GM03348 (cell line): Measurements from ENCODE around the gene CTCFL.
"Not testable (repeated sequence)": the region's sequence is repeated elsewhere in the genome, so short reads cannot be mapped to it uniquely, and the experiment has no call there.

Experiments used
- DNase-seq: peaks from one replicate; pipeline ENCODE4 v3.0.0; 2012; ENCODE audit warnings: low spot score

The CTCFL gene

DNA sequence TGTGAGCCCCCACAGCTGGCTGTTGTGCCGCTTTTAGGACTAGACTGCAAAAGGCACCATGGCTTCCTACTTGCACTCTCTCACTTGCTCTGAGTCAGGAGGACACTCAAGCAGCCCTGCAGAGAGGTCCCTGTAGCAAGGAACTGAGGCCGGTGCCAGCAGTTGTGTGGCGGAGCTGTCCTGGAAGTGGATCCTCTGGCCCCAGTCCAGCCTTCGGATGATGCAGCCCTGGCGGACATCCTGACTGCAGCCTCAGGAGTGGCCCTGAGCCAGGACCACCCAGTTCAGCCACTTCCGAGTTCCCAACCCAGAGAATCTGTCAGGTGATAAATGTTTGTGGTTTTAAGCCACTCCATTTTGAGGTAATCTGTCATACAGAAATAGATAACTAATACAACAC, 17.5 kb downstream of the CTCFL start:
- no peak for DNase-seq

DNA sequence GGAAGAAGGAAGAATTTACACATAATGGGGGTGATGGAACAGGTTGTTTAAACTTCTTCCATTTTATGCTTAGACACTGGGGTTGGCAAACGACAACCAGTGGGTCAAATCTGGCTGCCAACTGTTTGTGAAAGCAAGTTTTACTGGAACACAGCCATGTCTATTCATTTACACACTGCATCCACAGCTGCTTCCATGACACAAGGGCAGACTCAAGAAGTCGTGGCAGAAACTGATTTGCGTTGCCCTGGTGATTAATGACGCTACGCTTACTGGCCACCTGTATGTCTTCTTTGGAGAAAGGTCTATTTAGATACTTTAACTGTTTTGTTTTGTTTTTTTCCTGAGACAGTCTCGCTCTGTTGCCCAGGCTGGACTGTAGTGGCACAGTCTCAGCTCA, 19.0 kb downstream of the CTCFL start:
- DNase-seq: no peak

DNA sequence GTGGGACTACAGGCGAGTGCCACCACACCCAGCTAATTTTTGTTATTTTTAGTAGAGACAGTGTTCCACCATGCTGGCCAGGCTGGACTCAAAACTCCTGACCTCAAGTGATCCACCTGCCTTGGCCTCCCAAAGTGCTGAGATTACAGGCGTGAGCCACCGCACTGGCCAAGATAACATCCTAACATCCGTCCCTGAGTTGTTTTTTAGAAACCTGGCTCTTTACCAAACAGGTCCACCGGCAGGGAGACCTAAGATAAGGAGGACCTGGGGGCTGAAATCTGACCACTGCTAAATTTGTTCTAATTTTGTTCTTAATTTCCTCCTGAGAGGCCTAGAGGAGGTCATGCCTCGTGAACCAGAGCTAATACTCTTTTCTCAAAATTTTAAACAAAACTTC, 20.5 kb downstream of the CTCFL start:
- DNase-seq: no peak

DNA sequence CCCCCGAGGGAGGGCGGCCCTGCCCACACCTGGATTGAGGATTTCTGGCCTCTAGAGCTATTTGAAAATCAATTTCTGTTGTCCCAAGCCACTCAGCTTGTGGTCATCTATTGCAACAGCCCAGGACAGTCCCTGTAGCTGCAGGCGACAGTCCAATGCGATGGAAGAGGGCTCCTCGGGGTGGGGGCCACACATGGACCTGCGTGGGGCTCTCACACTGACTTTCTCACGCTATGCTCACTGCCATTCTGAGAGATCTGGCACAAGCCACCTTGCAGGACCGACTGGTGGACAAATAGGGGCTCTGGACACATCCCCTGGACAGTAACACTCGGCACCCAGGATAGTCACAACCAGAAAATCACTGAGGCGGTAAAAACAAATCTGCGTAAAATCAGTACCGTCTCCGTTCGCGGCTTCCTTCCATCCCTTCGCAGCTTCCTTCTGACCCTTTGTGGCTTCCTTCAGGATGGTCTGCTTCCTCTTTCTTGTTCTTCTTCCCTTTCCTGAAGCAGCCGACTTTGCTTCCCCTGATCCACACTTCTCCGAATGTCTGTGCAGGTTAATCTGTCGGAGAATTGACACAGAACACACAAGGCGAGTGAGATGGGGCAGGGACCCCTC, 21.8 kb downstream of the CTCFL start:
- DNase-seq: no peak

DNA sequence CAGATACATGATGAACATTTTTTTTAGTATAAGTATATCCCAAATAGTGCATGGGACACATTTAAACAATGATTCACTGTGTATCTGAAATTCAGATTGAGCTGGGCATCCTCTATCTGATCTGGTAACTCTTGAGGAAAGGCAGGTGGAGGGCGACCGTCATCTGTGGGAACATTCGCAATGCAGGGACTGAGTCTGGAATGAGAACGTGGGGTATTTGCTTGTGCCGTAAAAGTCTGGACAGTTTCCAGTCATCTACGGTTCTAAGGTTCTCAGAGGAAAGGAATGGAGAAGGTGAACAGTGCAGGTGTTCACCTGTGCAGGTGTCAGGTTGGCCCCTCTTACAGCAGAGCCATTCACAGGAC, 22.6 kb downstream of the CTCFL start:
- DNase-seq: no peak

DNA sequence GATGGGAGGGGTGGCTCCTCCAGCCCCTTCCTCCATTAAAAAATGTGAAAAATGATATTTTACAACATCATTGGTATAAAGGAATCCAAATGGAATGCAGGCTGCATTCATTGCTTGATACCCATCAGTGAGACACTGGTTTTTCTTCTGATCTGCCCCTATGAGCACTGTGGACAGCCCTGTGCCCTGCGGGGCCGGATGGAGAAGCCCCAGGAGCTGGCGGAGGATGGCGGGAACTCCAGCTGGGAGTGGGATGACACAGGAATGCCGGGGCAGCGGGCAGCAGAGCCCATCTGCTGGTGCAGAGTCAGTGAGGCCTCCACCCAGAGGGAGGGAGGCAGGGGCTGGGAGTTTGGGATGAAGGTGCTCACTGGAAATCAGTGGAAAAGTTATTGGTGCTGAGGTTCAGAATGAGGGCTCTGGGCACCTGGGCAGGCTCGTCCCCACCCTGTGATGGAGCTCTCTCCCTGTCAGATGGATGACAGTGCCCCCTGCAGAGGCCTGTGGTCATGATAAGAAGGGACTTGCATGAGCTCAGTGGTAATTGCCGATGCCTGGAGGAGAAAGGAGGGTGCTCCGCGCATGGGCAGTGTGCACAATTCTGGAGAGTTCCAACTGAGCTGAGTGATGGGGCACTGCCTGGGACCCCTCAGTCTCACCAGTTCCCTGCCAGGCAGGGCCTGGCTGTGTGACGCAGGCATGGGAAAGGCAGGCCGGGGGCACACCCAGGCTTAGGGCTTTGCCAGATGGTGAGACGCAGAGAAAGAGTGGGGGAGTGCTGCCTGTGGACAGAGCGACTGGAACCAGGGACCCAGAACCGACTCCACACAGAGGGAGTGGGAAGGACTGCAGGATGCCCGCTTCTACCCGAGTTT, 23.2 kb downstream of the CTCFL start:
- DNase-seq: peak; percentile 63

DNA sequence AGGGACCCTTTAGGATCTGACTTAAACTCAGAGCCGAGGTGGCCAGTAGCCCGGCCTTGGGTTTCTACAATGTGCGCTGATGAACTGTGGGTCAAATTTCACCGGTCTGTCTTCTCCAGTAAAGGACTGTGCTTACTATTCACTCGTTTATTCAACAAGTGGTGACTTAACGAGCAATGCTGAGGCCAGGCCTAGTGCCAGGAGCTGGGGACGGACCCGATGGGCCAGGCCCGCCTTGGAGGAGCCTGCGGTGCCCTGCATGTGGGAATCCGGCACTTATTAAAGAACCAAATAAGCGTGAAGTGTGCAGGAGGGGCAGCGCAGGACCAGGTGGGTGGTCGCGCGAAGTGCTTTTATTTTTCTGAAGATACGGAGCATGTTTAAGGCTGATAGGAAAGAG, 24.0 kb downstream of the CTCFL start:
- no peak for DNase-seq

DNA sequence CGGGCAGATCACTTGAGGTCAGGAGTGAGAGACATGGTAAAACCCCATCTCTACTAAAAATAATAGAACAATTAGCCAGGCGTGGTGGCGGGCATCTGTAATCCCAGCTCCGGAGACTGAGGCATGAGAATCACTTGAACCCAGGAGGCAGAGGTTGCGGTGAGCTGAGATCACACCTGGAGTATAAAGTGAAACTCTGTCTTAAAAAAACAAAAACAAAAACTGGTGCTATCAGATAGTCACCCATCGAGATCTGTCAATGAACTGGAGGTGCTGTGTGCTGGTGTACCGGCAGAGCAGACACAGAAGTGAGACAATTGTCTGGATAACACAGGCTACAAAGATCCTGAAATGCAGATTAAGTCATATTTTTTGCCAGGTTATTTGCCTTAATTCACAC, 24.7 kb downstream of the CTCFL start:
- DNase-seq: no peak

DNA sequence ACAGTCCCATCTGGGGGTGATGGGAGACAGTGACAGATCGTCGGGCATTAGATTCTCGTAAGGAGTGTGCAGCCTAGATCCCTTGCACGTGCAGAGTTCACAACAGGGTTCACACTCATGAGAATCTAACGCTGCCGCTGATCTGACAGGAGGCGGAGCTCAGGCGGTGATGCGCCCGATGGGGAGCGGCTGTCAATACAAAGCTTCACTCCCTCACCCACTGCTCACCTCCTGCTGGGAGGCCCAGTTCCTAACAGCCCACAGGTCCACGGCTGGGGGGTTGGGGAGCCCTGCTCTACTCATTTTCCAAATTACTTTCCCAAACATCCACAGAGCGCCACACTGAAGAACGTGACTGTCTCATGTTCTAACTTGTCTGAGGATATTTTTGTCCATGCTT, 25.3 kb downstream of the CTCFL start:
- no peak for DNase-seq

DNA sequence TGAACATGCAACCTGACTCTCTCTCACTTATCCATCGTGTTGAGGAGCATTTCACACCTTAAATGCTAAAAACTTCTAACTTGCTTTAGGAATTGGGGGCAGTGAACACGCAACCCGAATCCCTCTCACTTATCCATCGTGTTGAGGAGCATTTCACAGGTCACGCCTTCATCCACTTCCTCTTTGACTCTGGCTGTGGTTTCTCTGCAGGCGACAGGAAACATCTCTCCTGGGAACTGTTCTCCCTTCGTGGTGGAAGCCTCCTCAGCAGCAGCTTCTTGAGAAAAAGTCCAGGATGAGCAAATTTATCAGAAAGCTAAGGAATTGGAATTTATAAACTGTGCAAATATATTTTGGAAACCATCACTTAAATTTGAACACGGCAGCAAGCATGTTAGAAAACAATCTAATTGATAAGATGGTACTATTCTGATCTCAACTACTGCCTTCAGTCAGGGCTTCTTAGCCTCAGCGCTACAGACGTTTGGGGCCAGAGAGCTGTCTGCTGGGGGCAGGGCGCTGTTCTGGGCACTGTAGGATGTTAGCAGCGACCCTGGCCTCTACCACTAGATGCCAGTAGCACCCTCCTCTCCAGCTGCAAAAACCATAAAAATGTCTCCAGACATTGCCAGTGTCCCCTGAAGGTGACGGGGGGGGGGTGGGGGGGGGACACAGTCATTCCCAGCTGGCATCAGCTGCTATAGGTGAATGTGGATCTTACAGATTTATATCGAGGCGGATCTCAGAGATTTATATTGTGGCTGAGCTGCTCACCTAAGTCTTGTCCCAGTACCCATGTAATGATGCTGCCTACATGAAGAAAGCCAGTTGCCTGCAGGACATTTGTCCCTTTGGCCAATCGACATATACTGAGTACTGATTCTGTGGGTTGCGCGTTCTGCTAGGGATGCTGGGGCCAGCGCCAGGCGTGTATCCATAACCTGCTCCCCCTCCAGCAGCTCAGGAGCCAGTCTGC, 26.2 kb downstream of the CTCFL start:
- DNase-seq: no peak

DNA sequence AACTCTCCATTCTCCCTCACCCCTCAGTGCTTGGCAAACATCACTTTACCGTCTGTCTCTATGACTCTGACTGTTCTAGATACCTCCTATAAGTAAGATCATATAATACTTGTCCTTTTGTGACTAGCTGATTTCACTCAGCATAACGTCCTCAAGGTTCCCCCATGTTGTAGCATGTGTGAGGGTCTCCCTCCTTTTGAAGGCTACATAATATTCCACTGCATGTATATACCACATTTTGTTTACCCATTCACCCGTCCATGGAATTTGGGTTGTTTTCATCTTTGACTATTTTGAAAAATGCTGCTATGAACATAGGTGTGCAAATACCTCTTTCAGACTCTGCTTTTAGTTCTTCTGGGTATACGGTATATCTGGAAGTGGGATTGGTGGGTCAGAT, 28.3 kb downstream of the CTCFL start:
- no peak for DNase-seq

DNA sequence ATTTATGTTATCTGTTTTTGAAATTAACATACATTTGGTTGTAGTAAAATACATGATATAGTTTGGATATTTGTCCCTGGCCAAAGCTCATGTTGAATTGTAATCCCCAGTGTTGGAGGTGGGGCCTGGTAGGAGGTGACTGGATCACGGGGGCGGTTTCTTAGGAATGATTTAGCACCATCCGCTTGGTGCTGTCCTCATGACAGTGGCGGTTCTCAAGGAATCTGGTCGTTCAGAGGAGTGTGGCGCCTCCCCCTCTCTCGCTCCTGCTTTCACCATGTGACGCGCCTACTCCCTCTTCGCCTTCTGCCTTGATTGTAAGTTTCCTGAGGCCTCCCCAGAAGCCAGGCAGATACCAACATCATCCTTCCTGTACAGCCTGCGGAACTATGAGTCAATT, 29.0 kb downstream of the CTCFL start:
- no peak for DNase-seq

DNA sequence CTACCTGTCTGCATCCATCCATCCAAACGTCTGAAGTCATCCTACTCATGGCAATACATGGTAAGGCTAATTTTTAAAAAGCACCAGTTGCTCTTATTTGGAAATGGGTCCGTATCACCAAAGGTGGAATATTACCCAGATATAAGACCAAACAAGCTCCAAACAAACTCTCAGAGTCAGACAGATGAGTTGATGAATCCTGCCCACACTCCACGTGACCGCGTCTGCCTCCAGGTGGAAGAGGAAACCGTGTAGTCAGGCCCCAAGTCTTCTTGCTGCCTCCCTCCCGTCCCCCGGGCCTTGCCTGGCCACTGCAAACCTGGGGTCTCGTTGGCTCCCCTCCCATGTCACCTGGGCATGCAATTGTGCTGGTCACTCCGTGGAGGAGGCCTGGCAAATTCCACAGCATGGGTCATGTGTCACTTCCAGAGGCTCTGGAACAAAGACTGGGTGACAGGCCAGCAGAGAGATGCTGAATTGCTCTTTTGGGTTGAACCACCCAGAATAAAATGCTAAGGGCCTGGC, 31.8 kb downstream of the CTCFL start:
- DNase-seq: no peak

DNA sequence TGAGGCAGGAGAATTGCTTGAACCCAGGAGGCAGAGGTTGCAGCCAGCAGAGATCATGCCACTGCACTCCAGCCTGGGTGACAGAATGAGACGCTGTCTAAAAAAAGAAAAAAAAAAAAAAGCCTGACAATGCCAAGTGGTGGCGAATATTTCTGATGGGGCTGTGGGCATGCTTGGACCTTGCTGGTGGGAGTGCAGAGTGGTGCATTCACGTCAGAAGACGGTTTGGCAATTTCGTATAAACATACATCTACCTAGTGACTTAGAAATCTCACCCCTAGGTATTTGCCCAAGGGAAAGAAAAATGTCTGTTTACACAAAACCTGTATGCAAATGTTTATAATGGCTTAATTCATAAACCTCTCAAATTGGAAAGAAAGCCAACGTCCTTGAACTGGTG, 33.6 kb downstream of the CTCFL start:
- no peak for DNase-seq

DNA sequence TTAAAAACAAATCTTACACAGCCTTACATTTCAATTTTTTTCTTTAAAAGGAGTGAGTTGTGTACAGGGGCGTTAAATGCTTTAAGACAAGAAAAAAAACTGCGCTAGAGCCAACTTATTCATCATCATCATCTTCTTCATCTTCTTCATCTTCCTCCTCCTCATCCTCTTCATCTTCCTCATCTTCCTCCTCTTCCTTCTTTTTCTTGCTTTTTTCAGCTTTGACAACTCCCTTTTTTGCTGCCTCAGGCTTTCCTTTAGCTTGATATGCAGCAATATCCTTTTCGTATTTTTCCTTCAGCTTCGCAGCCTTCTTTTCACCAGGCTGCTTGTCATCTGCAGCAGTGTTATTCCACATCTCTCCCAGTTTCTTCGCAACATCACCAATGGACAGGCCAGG, 36.7 kb downstream of the CTCFL start:
- DNase-seq: not testable (repeated sequence)

DNA sequence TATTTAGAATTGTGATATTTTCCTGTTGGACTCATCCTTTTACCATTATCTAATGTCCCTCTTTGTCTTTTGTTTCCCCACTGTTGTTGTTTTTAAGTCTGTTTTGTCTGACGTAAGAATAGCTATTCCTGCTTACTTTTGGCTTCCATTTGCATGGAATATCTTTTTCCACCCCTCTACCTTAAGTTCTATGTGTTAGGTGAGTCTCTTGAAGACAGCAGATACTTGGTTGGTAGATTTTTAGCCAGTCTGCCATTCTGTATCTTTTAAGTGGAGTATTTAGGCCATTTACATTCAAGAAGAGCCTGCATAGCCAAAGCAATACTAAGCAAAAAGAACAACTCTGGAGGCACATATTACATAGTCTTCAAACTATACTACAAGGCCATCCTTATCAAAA, 39.2 kb downstream of the CTCFL start:
- DNase-seq: no peak

DNA sequence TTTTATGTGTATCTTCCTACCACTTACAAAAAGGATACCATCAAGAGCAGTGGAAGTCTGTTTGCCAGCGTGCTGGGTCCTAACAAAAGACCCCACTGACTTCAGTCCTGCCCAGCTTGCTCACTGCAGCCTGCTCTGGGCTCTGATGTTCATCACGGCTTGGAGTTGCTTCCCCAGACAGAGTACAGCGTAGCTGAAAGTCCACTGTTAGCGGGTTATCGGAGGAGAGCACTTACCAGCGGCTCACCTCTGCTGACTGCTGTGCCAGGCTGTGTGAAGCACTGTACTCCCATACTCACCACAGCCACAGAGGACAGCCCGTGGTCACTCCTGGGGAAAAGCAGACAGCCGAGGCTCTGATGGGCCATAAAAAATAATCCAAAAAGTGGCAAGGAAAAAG, 40.2 kb downstream of the CTCFL start:
- DNase-seq: no peak

DNA sequence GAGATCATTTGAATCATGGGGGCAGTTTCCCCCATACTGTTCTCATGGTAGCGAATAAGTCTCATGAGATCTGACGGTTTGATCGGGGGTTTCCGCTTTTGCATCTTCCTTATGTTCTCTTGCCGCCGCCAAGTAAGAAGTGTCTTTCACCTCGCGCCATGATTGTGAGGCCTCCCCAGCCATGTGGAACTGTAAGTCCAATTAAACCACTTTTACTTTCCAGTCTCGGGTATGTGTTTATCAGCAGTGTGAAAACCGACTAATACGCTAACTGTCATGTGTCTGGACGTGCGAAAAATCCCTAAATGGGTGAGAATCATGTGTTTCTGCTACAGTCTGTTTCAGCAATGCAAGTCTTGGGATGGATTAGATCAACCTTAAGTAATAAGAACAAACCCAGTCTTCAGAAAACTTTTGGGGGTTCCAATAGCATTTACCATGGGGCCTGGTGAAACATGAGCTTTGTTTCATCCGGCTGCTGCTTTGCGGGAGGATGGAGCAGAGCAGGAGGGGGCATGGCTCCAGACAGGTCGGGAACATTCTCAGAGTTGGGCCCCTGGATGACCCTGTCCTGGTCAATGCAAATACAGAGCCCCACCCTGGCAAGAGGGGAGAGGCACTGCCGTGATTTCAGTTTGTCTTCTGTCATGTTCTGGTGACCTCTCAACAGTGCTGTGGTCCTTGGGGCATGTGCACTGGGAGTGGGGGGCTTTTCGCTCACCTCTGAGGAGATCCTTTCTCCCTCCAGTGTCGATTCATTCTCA, 41.5 kb downstream of the CTCFL start:
- no peak for DNase-seq

DNA sequence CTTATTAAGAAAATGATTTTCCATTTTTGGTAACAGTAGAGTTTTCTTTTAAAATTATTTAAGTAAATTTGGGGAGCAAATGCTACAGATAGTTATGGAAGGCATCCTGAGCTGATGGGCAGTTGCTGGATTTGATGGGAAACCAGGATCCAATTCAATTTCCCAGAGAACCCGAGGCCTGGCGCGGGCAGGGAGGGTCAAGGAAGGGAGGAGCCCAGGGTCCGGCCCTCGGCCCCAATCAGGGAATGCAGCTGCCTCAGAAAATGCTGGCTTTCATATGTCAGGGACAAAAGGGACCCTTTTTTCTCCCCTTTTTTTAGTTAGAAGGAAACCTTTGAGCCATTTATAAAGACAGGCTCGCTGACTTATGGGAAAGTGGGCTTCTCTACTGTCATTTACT, 42.1 kb downstream of the CTCFL start:
- no peak for DNase-seq

DNA sequence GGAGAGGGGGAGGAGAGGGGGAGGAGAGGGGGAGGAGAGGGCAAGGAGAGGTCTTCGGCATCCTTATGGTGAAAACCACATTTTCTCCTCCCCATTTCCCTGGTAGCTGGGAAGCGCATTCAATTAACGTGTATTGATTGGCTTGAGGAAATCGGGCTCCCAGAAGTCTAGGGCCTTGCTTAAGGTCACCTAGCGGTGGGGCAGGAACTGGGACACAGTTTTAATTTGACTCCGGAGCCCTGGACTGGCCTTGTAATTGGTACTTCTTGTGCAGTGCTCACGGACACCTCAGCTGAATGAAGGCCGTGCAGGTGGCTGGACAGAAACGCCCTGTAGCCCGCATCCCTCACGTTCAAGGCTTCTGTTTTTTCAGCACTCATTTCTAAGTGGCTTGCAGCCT, 42.8 kb downstream of the CTCFL start:
- no peak for DNase-seq

DNA sequence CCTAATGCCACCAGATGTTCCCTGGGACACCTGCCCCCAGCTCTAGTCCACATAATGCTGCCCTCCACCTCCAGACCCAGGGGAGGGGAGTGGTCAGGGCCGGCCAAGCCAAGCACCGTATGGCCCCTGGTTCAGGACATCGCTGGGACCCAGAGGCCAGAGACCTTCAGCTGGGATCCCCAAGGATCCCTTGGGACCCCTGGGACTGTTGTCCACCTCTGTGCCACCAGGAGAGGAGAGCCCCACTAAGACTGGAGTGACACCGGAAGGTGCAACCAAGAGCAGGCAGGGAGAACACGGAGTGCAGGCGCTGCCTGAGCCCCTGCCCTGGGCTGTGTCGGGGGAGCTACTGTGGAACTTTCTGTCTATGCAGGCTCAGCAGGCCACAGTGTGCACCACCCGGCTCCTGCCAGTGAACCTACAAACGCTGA, 43.6 kb downstream of the CTCFL start:
- no peak for DNase-seq
